ENCODE data around the gene FAM78B.

DNA sequence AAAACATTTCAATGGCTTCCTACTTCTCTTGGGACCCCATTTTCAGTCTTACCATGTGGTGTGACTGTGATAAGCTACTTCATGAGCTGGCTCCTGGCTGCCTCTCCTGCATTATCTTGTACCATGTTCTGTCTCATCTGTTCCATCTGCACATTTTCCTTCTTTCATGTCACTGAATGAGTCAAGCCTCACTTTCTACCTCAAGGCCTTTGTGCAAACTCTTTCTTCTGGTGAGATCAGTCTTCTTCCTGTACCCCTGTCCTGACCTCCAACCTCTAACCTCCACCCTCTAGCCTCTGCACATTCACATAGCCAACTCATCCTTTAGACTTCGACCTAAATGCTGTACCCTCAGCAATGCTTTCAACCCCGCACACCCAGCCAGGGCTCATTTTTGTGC is 9.6 kb upstream of the FAM78B start:
- TF ChIP-seq, protein P1, sequence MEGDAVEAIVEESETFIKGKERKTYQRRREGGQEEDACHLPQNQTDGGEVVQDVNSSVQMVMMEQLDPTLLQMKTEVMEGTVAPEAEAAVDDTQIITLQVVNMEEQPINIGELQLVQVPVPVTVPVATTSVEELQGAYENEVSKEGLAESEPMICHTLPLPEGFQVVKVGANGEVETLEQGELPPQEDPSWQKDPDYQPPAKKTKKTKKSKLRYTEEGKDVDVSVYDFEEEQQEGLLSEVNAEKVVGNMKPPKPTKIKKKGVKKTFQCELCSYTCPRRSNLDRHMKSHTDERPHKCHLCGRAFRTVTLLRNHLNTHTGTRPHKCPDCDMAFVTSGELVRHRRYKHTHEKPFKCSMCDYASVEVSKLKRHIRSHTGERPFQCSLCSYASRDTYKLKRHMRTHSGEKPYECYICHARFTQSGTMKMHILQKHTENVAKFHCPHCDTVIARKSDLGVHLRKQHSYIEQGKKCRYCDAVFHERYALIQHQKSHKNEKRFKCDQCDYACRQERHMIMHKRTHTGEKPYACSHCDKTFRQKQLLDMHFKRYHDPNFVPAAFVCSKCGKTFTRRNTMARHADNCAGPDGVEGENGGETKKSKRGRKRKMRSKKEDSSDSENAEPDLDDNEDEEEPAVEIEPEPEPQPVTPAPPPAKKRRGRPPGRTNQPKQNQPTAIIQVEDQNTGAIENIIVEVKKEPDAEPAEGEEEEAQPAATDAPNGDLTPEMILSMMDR (IDR thresholded peaks at IDR 0.05) = no peak
- no peak for TF ChIP-seq POLR2A (IDR thresholded peaks at IDR 0.05)
